Trophoblast cell (in vitro differentiated cells and primary cell): ENCODE data around the gene SLC35E3.
A peak's percentile ranks its signal among the peaks of the same experiment; 100 is the strongest.
"Not testable (repeated sequence)": the region's sequence is repeated elsewhere in the genome, so short reads cannot be mapped to it uniquely, and the experiment has no call there.

Source experiments
- DNase-seq, 2 donors: peaks; one replicate each; pipeline ENCODE4 v3.0.0-alpha.2; 2016
- H2AFZ ChIP-seq: 2 replicates; pipeline ENCODE4 v1.6.1; 2013; ENCODE audit warnings: low read length, moderate library complexity, mild to moderate bottlenecking; ENCODE audit not compliant: insufficient read depth, poor library complexity
- H2AK5ac ChIP-seq: 2 replicates; pipeline ENCODE4 v1.6.1; 2013; ENCODE audit warnings: mild to moderate bottlenecking, low read length
- H2BK120ac ChIP-seq: 2 replicates; pipeline ENCODE4 v1.6.1; 2013; ENCODE audit warnings: low read length, mild to moderate bottlenecking, moderate library complexity; ENCODE audit not compliant: insufficient read depth, poor library complexity
- H2BK12ac ChIP-seq: 2 replicates; pipeline ENCODE4 v1.6.1; 2013; ENCODE audit warnings: mild to moderate bottlenecking, low read length, moderate library complexity
- H2BK5ac ChIP-seq: 2 replicates; pipeline ENCODE4 v1.6.1; 2013; ENCODE audit warnings: low read length, low read depth, moderate library complexity, mild to moderate bottlenecking; ENCODE audit not compliant: poor library complexity
- H3K14ac ChIP-seq: 2 replicates; pipeline ENCODE4 v1.6.1; 2013; ENCODE audit warnings: mild to moderate bottlenecking, low read length
- H3K18ac ChIP-seq: 2 replicates; pipeline ENCODE4 v1.6.1; 2013; ENCODE audit warnings: mild to moderate bottlenecking, low read length
- H3K23ac ChIP-seq: 2 replicates; pipeline ENCODE4 v1.6.1; 2013; ENCODE audit warnings: low read length
- H3K27ac ChIP-seq: 2 replicates; pipeline ENCODE4 v1.5.1; 2013; ENCODE audit warnings: low read depth, mild to moderate bottlenecking, inconsistent platforms, low read length, moderate library complexity
- H3K27me3 ChIP-seq: 2 replicates; pipeline ENCODE4 v1.6.1; 2013; ENCODE audit warnings: inconsistent platforms, mild to moderate bottlenecking, low read length, moderate library complexity; ENCODE audit not compliant: insufficient read depth
- H3K36me3 ChIP-seq, 2 experiments: 1 replicate in 1 of 2; 2 replicates in 1 of 2; pipeline ENCODE4 v1.6.1; 2013; ENCODE audit warnings: low read length in 2 of 2, mild to moderate bottlenecking in 2 of 2, moderate library complexity in 1 of 2; ENCODE audit not compliant: insufficient read depth in 2 of 2, control insufficient read depth in 1 of 2
- H3K4ac ChIP-seq: 2 replicates; pipeline ENCODE4 v1.6.1; 2013; ENCODE audit warnings: low read depth, mild to moderate bottlenecking, low read length, moderate library complexity
- H3K4me1 ChIP-seq, 2 experiments: 1 replicate in 1 of 2; 2 replicates in 1 of 2; pipeline ENCODE4 v1.6.1; 2013; ENCODE audit warnings: low read length in 2 of 2, mild to moderate bottlenecking in 2 of 2, moderate library complexity in 1 of 2; ENCODE audit not compliant: insufficient read depth in 2 of 2, control insufficient read depth in 1 of 2
- H3K4me2 ChIP-seq: 2 replicates; pipeline ENCODE4 v1.6.1; 2013; ENCODE audit warnings: inconsistent platforms, mild to moderate bottlenecking, low read length, moderate library complexity
- H3K4me3 ChIP-seq: 2 replicates; pipeline ENCODE4 v1.5.1; 2013; ENCODE audit warnings: mild to moderate bottlenecking, low read depth, low read length, inconsistent platforms
- H3K79me1 ChIP-seq: one replicate; pipeline ENCODE4 v1.6.1; 2013; ENCODE audit warnings: low read length
- H3K79me2 ChIP-seq: 2 replicates; pipeline ENCODE4 v1.6.1; 2013; ENCODE audit warnings: low read length, mild to moderate bottlenecking; ENCODE audit not compliant: control insufficient read depth, insufficient read depth, poor library complexity
- H3K9ac ChIP-seq: 2 replicates; pipeline ENCODE4 v1.6.1; 2013; ENCODE audit warnings: mild to moderate bottlenecking, low read length
- H3K9me3 ChIP-seq: 2 replicates; pipeline ENCODE4 v1.6.1; 2013; ENCODE audit warnings: low read depth, mild to moderate bottlenecking, control low read depth, inconsistent platforms, low read length; ENCODE audit not compliant: insufficient read depth
- H4K12ac ChIP-seq: 2 replicates; pipeline ENCODE4 v1.6.1; 2013; ENCODE audit warnings: low read depth, mild to moderate bottlenecking, low read length, moderate library complexity
- H4K8ac ChIP-seq: 2 replicates; pipeline ENCODE4 v1.6.1; 2013; ENCODE audit warnings: low read depth, mild to moderate bottlenecking, low read length, moderate library complexity
- H4K91ac ChIP-seq: one replicate; pipeline ENCODE4 v1.6.1; 2013; ENCODE audit warnings: low read depth, mild to moderate bottlenecking, low read length, moderate library complexity
- WGBS: extraction: QIAGEN DNeasy Blood & Tissue Kit; methylation state at CpG from one replicate; pipeline ENCODE4 v1.1.7; 2013; ENCODE audit warnings: missing lambda C conversion rate; ENCODE audit not compliant: insufficient read length, insufficient coverage; ENCODE audit errors: extremely low coverage; 5-methylcytosine and 5-hydroxymethylcytosine counted together

Gene SLC35E3

GRCh38 chr12:68802911-68803651 is 57.1 kb downstream of the SLC35E3 start:
- not testable (repeated sequence) for H3K79me2 ChIP-seq, H3K23ac ChIP-seq, H3K4ac ChIP-seq, H4K91ac ChIP-seq, H2BK12ac ChIP-seq, H3K9ac ChIP-seq, H3K4me1 ChIP-seq, H4K12ac ChIP-seq, H3K4me3 ChIP-seq, H3K27me3 ChIP-seq, H3K27ac ChIP-seq, H3K36me3 ChIP-seq, H3K4me2 ChIP-seq, H2AFZ ChIP-seq, H3K14ac ChIP-seq, H3K9me3 ChIP-seq, H2AK5ac ChIP-seq, H2BK5ac ChIP-seq, H3K18ac ChIP-seq, H4K8ac ChIP-seq, H2BK120ac ChIP-seq
- no CpG with 5 or more reads among the region's 19 CpGs for WGBS
- peaks cover 16% of the 10 kb centered on the region for H3K79me1 ChIP-seq
- DNase-seq: peak; percentile 88 to 97

- peak overlapping the region; percentile 69 for H2BK120ac ChIP-seq
- H3K36me3 ChIP-seq: no peaks in the 10 kb centered on the region
- WGBS: no CpG with 5 or more reads among the region's 5 CpGs
- peaks cover 25% of the 10 kb centered on the region for H3K79me1 ChIP-seq
- H3K9ac ChIP-seq: no peak overlapping the region
- H3K27ac ChIP-seq: peak overlapping the region; percentile 28
- H2AFZ ChIP-seq: no peak overlapping the region
- no peak overlapping the region for H4K91ac ChIP-seq
- peak; percentile 64 to 88 for DNase-seq
- no peak overlapping the region for H3K18ac ChIP-seq
- H3K23ac ChIP-seq: no peak overlapping the region
- no peak overlapping the region for H4K12ac ChIP-seq
- no peak overlapping the region for H3K4ac ChIP-seq
- H3K14ac ChIP-seq: no peak overlapping the region
- H3K4me2 ChIP-seq: no peak overlapping the region
- H2BK12ac ChIP-seq: peak overlapping the region; percentile 76
- no peaks in the 10 kb centered on the region for H3K9me3 ChIP-seq
- peak overlapping the region; percentile 53 for H2BK5ac ChIP-seq
- H4K8ac ChIP-seq: no peak overlapping the region
- peaks cover 7% of the 10 kb centered on the region for H3K79me2 ChIP-seq
- H3K4me3 ChIP-seq: no peak overlapping the region
- peaks cover 8 to 9% of the 10 kb centered on the region in 2 experiments for H3K4me1 ChIP-seq
- no peaks in the 10 kb centered on the region for H3K27me3 ChIP-seq
- no peak overlapping the region for H2AK5ac ChIP-seq
These were observed 58.1 kb downstream of the SLC35E3 start for GRCh38 chr12:68803948-68804656.

- H4K12ac ChIP-seq: peak overlapping the region; percentile 49
- peak overlapping the region; percentile 87 for H2AK5ac ChIP-seq
- H3K4me2 ChIP-seq: no peak overlapping the region
- peak overlapping the region; percentile 49 for H3K18ac ChIP-seq
- H3K14ac ChIP-seq: peak overlapping the region; percentile 43
- peak overlapping the region; percentile 18 for H2AFZ ChIP-seq
- H3K9ac ChIP-seq: no peak overlapping the region
- peak overlapping the region; percentile 76 for H3K4ac ChIP-seq
- peak overlapping the region; percentile 94 for H2BK12ac ChIP-seq
- no peaks in the 10 kb centered on the region for H3K27me3 ChIP-seq
- no peak overlapping the region for H3K23ac ChIP-seq
- peaks cover 25% of the 10 kb centered on the region for H3K79me1 ChIP-seq
- peak overlapping the region; percentile 64 for H2BK120ac ChIP-seq
- H3K9me3 ChIP-seq: no peaks in the 10 kb centered on the region
- H3K4me1 ChIP-seq: peaks cover 8 to 9% of the 10 kb centered on the region in 2 experiments
- peaks cover 1% of the 10 kb centered on the region in 2 experiments for H3K36me3 ChIP-seq
- peak overlapping the region; percentile 29 for H2BK5ac ChIP-seq
- 100% methylated on average over 2 of the region's 32 CpGs for WGBS
- H4K8ac ChIP-seq: peak overlapping the region; percentile 61
- peaks cover 8% of the 10 kb centered on the region for H3K79me2 ChIP-seq
- peak; percentile 71 to 77 for DNase-seq
- H3K4me3 ChIP-seq: no peak overlapping the region
- peak overlapping the region; percentile 28 for H3K27ac ChIP-seq
- peak overlapping the region; percentile 78 for H4K91ac ChIP-seq
These were observed 58.9 kb downstream of the SLC35E3 start for GRCh38 chr12:68804657-68805591.

- Histone ChIP-seq H3K4me1 (peaks cover 6 to 8% of the 10 kb centered on the region in 2 experiments), H3K9ac (no peak overlapping the region), H4K12ac (no peak overlapping the region), H3K4me2 (no peak overlapping the region), H3K18ac (no peak overlapping the region), H3K4me3 (no peak overlapping the region), H4K8ac (no peak overlapping the region), H3K79me2 (peaks cover 10% of the 10 kb centered on the region), H3K4ac (no peak overlapping the region), H2BK5ac (no peak overlapping the region), H3K27me3 (no peaks in the 10 kb centered on the region), H2AK5ac (no peak overlapping the region), H2AFZ (no peak overlapping the region), H4K91ac (no peak overlapping the region), H2BK120ac (no peak overlapping the region), H3K79me1 (peaks cover 25% of the 10 kb centered on the region), H3K9me3 (no peaks in the 10 kb centered on the region), H3K23ac (no peak overlapping the region), H3K14ac (no peak overlapping the region), H3K36me3 (peaks cover 3 to 4% of the 10 kb centered on the region in 2 experiments), H3K27ac (no peak overlapping the region), H2BK12ac (no peak overlapping the region)
- DNase-seq: peak; percentile 44 to 58
- whole genome bisulfite sequencing: no CpG with 5 or more reads among the region's 7 CpGs
These were observed 59.7 kb downstream of the SLC35E3 start for GRCh38 chr12:68805592-68806120.
